DND-41 (cell line): ENCODE measurements around the gene IFNL1.
"Not testable (repeated sequence)": the region's sequence is repeated elsewhere in the genome, so short reads cannot be mapped to it uniquely, and the experiment has no call there.

Experiments
- CTCF ChIP-seq: IDR thresholded peaks from 2 replicates; pipeline ENCODE4 v1.5.1; 2012; ENCODE audit warnings: borderline replicate concordance, low read length, moderate library complexity, mild to moderate bottlenecking; ENCODE audit not compliant: poor library complexity, severe bottlenecking; ENCODE audit errors: extremely low read depth
- EZH2 ChIP-seq: IDR thresholded peaks from 3 replicates; pipeline ENCODE4 v1.6.1; 2012; ENCODE audit warnings: borderline replicate concordance, low read depth, mild to moderate bottlenecking, moderate library complexity, low read length, inconsistent platforms; ENCODE audit not compliant: severe bottlenecking

- TF ChIP-seq EZH2, CTCF: not testable (repeated sequence)
Observed at GRCh38 chr19:39340156-39340555, 43.9 kb downstream of the IFNL1 start.
